ENCODE data around the gene SFMBT2. TPM values are rescaled to one million over a fixed set of nuclear protein-coding genes. Genes with fewer than 3 reads are reported as not detected.

Gene SFMBT2
- total and polyA plus RNA-seq, 2 of the 13 experiments (the other 11 are each of a cell fraction or from before 2014, with no cell fraction given) = 0.01 to 0.02 TPM

DNA sequence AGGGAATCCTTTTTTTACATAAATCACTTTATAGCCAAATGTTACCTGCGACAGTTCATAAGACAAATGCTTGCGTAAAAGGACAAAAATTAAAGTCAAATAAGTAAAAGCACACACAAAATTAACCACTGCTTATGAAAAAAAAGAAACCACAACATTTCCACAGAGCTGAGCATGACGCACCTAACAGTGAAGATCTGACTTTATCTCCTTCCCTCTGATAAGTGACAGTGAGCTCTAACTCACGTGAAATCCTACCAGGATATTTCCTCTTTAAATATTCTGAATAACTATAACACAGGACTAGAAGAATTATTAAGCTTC is 225.5 kb downstream of the SFMBT2 start:
- H4K20me1 ChIP-seq (ENCODE audit: insufficient read depth, low read length) = no peaks in the 10 kb centered on the region
- H2AFZ ChIP-seq (ENCODE audit: low read length) = no peak overlapping the region
- in situ Hi-C loops (cut with HindIII; ENCODE audit: extremely low pct_ligation_motif_present, low pct_unique_long_range_greater_than_20kb) (no loop called here), intact Hi-C loops (cut with micrococcal nuclease; ENCODE audit: unreplicated experiment) (no loop called here)
- 2% methylated on average over 4 of the region's 4 CpGs for WGBS (ENCODE audit: low lambda C conversion rate)
- CTCF ChIA-PET (ENCODE audit: low intra/inter-chr PET ratio, low total read pairs) = no interaction called here
- H3K4me3 ChIP-seq (replicated peaks in 1 of 3; ENCODE audit: insufficient read depth in 1 of 3, low read depth in 2 of 3, low read length in 3 of 3) = no peak overlapping the region
- no peaks in the 10 kb centered on the region for H3K36me3 ChIP-seq (replicated peaks in 1 of 2; ENCODE audit: control insufficient read depth in 1 of 2, insufficient read depth in 2 of 2, low read length in 2 of 2)
- POLR2A ChIA-PET = no interaction called here
- H3K79me2 ChIP-seq (ENCODE audit: insufficient read depth, low read length) = no peaks in the 10 kb centered on the region
- no peak overlapping the region for H3K4me2 ChIP-seq (ENCODE audit: low read depth, low read length)
- H3K9me3 ChIP-seq (ENCODE audit: low read length) = no peaks in the 10 kb centered on the region
- no peak overlapping the region for H3K27ac ChIP-seq (ENCODE audit: extremely low read length, insufficient read depth, low read length)
- TF ChIP-seq MED13 (CRISPR knock-in tag; IDR thresholded peaks at IDR 0.05) (no peak), EHMT2 (IDR thresholded peaks at IDR 0.05; ENCODE audit: borderline replicate concordance, low read depth, low read length) (no peak), SP2 (CRISPR knock-in tag; IDR thresholded peaks at IDR 0.05) (no peak), ZNF547 (CRISPR knock-in tag; IDR thresholded peaks at IDR 0.05) (no peak), KDM1A (CRISPR knock-in tag; IDR thresholded peaks at IDR 0.05) (no peak), ASH2L (IDR thresholded peaks at IDR 0.05; ENCODE audit: insufficient read length, low read depth, low read length) (no peak), U2AF1 (optimal IDR thresholded peaks at IDR 0.05; ENCODE audit: low read depth, low read length) (no peak), ELF4 (CRISPR knock-in tag; IDR thresholded peaks at IDR 0.05; ENCODE audit: borderline replicate concordance) (no peak), CHD2 (IDR thresholded peaks at IDR 0.05; ENCODE audit: low read depth, low read length) (no peak), ZNF558 (CRISPR knock-in tag; IDR thresholded peaks at IDR 0.05; ENCODE audit: borderline replicate concordance) (no peak), SCMH1 (CRISPR knock-in tag; IDR thresholded peaks at IDR 0.05; ENCODE audit: borderline replicate concordance) (no peak)
- TF ChIP-seq, protein P1, sequence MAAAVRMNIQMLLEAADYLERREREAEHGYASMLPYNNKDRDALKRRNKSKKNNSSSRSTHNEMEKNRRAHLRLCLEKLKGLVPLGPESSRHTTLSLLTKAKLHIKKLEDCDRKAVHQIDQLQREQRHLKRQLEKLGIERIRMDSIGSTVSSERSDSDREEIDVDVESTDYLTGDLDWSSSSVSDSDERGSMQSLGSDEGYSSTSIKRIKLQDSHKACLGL (CRISPR knock-in tag; IDR thresholded peaks at IDR 0.05) = no peak
- TF ChIP-seq, protein P2, sequence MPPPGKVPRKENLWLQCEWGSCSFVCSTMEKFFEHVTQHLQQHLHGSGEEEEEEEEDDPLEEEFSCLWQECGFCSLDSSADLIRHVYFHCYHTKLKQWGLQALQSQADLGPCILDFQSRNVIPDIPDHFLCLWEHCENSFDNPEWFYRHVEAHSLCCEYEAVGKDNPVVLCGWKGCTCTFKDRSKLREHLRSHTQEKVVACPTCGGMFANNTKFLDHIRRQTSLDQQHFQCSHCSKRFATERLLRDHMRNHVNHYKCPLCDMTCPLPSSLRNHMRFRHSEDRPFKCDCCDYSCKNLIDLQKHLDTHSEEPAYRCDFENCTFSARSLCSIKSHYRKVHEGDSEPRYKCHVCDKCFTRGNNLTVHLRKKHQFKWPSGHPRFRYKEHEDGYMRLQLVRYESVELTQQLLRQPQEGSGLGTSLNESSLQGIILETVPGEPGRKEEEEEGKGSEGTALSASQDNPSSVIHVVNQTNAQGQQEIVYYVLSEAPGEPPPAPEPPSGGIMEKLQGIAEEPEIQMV (CRISPR knock-in tag; IDR thresholded peaks at IDR 0.05; ENCODE audit: low read depth) = no peak
- DNase-seq (ENCODE audit: low spot score) (no peak), FAIRE-seq (no peak), ATAC-seq (no peak)
- H3K9ac ChIP-seq (ENCODE audit: insufficient read depth, low read depth, low read length) = no peak overlapping the region
- peaks cover 0 to 10% of the 10 kb centered on the region in 2 experiments; a peak in 2 of 5 replicates for H3K27me3 ChIP-seq (ENCODE audit: control insufficient read depth in 1 of 2, insufficient read depth in 2 of 2, low read length in 2 of 2)
- no TSS peak for BruUV-seq (replicated peaks)
- H3K4me1 ChIP-seq (ENCODE audit: insufficient read depth, low read length) = peaks cover 8% of the 10 kb centered on the region; the same call in 1 of the 2 replicates

All from HepG2 (cell line).